Mononuclear cell (primary cell): ENCODE data around the gene AP3S2. TPM values are rescaled to one million over a fixed set of nuclear protein-coding genes. Genes with fewer than 3 reads are reported as not detected.
"Not testable (repeated sequence)": the region's sequence is repeated elsewhere in the genome, so short reads cannot be mapped to it uniquely, and the experiment has no call there.

Source experiments
- H3K27me3 ChIP-seq: 2 replicates; pipeline ENCODE4 v1.6.0; 2011; ENCODE audit warnings: low read length, control low read depth; ENCODE audit not compliant: insufficient read depth
- H3K4me1 ChIP-seq: 2 replicates; pipeline ENCODE4 v1.5.1; 2011; ENCODE audit warnings: mild to moderate bottlenecking, low read length, control low read depth; ENCODE audit not compliant: insufficient read depth
- H3K4me3 ChIP-seq: 2 replicates; pipeline ENCODE4 v1.5.1; 2011; ENCODE audit warnings: mild to moderate bottlenecking, low read length, moderate library complexity
- H3K9me3 ChIP-seq: 2 replicates; pipeline ENCODE4 v1.5.1; 2011; ENCODE audit warnings: low read depth, mild to moderate bottlenecking, control low read depth, low read length
- total RNA-seq: library from RNA; depleted of rRNA; stranded (reverse); fragments of >200 nt; gene quantifications from one replicate; pipeline ENCODE4 v1.2.3, GENCODE V29; 2012

AP3S2 gene
- 38.9 TPM for total RNA-seq

DNA sequence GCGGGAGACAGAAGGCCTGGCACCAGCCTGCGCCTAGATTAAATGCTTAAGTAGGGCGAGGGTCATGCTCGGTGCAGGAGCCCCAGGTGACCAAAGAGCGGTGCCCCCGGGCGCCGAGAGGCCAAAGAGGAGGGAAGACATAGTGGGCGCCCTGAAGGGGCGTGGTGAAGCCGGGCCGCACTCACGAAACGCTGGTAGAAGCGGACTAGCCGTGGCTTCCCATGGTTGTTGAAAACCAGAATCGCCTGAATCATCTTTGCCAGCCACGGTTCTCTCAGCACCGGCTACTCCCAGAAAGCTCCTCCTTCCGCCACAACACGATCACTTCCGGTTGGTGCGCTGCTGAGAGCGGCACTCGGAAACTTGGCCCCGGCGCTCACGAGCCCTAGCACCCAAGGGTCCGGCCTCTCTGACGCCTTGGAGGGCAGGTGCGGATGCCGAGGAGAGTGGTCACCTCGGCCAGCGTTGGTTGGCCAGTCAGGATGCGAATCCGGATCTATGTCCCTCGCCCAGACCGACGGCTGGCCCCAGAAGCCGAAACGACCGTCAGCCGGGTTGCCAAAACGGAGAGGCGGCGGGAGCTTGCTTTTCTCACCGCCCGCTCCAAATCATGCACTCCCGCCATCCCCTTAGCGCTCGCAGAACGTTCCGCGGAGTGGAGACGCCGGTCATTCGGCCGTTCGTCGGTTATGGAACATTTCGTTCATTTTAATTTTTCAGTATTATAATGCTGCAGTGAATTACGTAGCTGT lies at the start of gene AP3S2:
Gene AP3S2, minus strand, starts transcription at position 299 of the 752 bp plus-strand sequence. Its CDS starts 45 bp downstream, at position 254.
- Histone ChIP-seq H3K4me3 (peak within 1 kb of the TSS; percentile 64), H3K27me3 (no peaks in the 10 kb centered on the region), H3K9me3 (no peaks in the 10 kb centered on the region), H3K4me1 (peaks cover 32% of the 10 kb centered on the region)

DNA sequence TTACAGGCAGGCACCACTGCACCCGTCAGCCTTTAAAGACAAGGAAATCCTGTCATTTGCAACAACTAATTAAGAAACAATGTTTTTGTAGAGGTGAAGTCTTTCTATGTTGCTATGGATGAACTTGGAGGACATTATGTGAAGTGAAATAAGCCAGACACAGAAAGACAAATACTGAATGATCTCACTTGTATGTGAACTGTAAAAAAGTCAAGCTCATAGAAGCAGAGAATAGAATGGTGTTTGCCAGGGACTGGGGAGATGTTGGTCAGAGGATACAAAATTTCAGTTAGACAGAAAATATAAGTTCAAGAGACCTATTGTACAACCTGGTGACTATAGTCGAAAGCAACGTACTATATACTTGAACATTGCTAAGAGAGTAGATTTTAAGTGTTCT lies 46.1 kb upstream of the AP3S2 start:
- Histone ChIP-seq H3K4me3 (no peak overlapping the region), H3K4me1 (peaks cover 19% of the 10 kb centered on the region), H3K27me3 (no peaks in the 10 kb centered on the region), H3K9me3 (no peaks in the 10 kb centered on the region)

DNA sequence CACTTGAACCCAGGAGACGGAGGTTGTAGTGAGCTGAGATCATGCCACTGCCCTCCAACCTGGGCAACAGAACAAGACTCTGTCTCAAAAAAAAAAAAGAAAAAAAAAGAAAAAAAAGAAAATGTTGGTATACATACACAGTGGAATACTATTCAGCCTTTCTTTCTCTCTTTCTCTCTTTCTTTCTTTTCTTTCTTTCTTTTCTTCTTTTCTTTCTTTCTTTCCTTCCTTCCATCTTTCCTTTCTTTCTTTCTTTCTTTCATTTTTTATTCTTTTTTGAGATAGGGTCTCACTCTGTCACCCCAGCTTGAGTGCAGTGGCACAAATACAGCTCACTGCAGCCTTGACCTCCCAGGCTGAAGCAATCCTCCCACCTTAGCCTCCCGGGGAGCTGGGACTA lies 45.6 kb upstream of the AP3S2 start:
- H3K4me3 ChIP-seq, H3K27me3 ChIP-seq, H3K9me3 ChIP-seq: not testable (repeated sequence)
- H3K4me1 ChIP-seq: peaks cover 19% of the 10 kb centered on the region

DNA sequence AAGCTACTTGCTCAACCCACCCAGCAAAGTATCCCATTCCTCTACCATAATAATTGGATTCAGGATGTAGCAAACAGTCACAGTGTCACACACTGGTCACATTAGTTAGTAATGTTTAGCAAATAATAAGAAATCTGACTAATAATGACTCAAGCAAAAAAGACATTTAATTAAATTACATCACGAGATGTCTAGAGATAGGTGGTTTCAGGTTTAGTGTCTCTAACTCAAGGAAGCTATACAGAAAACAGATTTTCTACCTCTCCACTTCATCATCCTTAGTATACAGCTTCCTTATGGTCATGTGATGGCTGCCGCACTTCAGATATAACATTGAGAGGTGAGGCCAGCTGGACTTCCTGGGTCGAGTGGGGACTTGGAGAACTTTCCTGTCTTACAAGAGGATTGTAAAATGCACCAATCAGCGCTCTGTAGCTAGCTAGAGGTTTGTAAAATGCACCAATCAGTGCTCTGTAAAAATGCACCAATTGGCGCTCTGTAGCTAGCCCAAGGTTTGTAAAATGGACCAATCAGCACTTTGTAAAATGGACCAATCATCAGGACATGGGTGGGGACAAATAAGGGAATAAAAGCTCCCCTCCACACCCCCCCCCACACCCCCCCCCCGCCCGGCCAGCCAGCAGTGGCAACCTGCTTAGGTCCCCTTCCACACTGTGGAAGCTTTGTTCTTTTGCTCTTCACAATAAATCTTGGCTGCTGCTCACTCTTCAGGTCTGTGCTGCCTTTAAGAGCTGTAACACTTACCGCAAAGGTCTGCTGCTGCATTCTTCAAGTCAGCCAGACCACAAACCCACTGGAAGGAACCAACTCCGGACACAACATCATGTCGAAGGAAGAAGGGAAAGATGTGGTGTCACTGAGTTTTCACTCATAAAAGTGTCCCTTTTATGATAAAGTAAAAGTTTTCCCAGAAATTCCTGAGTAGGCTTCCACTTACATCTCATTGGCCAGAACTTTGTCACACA lies 43.9 kb upstream of the AP3S2 start:
- Histone ChIP-seq H3K9me3 (no peaks in the 10 kb centered on the region), H3K27me3 (no peaks in the 10 kb centered on the region), H3K4me1 (peaks cover 19% of the 10 kb centered on the region), H3K4me3 (no peak overlapping the region)

DNA sequence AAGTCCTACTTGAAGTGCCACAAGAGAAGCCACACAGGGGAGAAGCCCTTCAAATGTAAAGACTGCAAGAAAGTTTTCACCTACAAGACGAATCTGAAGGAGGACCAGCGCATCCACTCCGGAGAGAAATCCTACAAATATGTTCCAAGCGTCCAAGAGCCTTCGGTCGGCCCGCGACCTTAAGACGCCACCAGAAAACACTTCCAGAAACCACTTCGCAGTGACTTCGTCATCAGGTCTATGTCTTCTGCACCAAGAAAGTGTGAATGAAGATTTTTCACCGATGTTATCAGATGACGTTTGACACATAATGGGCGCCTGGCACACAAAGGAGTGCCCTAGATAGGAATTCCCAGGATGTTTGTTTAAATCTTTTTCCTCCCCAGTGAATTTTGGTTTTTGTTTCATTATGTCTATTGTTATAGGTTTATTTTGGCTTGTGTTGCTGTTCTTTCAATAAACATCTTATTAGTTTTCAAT lies 43.0 kb upstream of the AP3S2 start:
- Histone ChIP-seq H3K27me3 (no peaks in the 10 kb centered on the region), H3K9me3 (no peaks in the 10 kb centered on the region), H3K4me3 (no peak overlapping the region), H3K4me1 (peaks cover 19% of the 10 kb centered on the region)

DNA sequence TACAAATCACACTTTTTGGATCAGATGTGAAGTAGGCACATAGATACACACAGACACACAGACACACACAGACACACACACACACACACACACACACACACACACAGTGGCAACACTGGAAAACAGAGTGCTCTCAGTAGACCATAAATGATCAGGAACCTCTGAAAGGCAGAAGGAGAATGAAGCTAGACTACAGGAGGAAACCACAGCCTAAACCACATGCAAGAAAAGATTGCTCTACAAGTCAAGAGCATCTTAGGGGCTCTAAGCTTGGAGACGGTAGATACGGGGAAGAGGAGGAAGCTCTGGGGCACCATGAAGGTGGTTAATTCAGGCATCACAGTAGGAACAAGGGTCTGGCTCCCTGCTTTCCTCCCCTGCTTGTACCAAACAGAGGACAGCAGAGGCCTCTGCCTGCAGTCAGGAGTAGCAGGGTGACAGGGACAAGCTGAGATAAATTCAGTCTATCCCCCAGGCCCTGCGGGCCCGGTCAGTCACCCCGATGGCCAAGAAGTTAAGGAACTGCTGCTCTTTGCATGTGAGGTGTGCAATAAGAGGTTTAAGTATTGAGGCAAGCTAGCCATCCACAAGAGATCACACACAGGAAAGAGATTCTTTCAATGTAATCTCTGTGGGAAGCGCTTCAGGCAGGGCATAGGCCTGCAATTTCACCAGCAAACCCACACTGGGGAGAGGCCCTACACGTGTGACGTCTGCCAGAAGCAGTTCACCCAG lies 42.4 kb upstream of the AP3S2 start:
- Histone ChIP-seq H3K9me3 (no peaks in the 10 kb centered on the region), H3K27me3 (no peaks in the 10 kb centered on the region), H3K4me3 (no peak overlapping the region)

DNA sequence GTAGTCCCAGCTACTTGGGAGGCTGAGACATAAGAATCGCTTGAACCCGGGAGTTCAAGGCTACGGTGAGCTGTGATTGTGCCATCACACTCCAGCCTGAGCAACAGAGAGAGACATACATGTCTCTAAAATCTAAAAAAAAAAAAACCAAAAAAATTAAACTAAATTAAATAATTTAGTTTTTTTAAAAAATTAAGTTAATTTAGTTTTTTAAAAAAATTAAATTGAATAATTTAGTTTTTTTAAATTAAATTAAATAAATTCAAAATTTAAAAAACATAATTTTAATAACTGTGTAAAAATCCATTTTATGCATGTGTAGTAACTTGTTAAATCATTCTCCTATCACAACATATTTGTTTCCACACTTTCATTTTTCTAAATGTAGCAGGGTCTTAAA lies 39.1 kb upstream of the AP3S2 start:
- Histone ChIP-seq H3K27me3 (no peaks in the 10 kb centered on the region), H3K9me3 (no peaks in the 10 kb centered on the region), H3K4me1 (peaks cover 16% of the 10 kb centered on the region), H3K4me3 (no peak overlapping the region)

More for the DNA sequence above, 42.4 kb upstream of the AP3S2 start:
- peaks cover 19% of the 10 kb centered on the region for H3K4me1 ChIP-seq

DNA sequence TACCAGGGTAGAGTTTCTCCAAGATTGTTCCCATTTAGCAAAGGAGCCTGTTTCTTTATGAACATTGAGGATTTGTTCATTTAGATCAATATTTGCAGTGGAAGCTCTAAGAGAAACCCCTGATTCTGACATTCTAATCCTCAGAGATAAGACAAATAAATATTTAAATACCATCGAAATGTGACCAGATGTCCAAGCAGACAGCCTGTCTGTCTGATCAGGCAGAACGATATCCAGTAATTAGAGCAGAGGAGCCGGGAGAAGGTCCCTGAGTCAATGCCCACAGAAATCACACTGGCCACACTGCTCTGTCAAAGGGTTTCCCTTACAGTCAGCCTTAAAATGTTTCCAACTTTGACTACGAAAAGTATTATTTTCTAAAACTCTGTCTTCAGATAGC lies 34.6 kb upstream of the AP3S2 start:
- no peak overlapping the region for H3K4me3 ChIP-seq

DNA sequence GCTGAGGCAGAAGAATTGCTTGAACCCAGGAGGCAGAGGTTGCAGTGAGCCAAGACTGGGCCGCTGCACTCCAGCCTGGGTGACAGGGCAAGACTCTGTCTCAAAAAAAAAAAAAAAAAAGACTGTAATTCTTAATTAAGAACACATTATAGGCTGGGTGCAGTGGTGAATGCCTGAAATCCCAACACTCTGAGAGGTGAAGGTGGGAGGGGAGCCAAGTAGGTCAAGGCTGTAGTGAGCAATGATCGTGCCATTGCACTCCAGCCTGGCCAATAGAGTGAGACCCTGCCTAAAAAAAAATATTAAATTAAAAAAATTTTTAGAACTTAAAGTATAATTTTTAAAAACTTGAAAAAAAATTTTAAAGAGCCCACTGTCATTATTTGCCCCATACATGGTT lies 32.4 kb upstream of the AP3S2 start:
- H3K9me3 ChIP-seq: no peaks in the 10 kb centered on the region
- H3K4me3 ChIP-seq: no peak overlapping the region
- no peaks in the 10 kb centered on the region for H3K27me3 ChIP-seq
- H3K4me1 ChIP-seq: no peaks in the 10 kb centered on the region

More for the DNA sequence above, 34.6 kb upstream of the AP3S2 start:
- Histone ChIP-seq H3K27me3 (no peaks in the 10 kb centered on the region), H3K4me1 (no peaks in the 10 kb centered on the region), H3K9me3 (no peaks in the 10 kb centered on the region)

DNA sequence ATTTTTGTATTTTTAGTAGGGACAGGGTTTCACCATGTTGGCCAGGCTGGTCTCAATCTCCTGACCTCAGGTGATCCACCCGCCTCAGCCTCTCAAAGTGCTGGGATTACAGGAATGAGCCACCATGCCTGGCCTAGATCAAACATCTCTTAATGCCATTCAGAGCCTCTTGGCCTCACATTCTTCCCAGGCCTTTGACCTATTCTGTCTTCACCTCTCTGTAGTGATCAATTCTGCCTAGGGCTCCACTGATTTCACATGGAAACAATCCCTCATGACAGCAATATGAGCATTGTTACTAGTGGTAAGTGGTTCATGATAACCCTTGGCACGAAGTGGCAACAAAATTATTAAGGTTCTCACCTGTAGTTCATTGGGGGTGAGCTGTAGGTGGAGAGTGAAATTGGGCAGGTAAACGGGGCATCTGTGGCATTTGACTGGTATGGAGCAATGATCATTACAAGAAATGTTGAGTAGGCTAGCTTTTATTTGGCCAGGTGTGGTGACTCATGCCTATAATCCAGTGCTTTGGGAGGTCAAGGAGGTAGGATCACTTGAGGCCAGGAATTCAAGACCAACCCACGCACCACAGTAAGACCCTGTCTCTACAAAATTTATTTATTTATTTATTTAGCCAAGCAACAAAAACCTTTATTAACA lies 23.8 kb upstream of the AP3S2 start:
- no peaks in the 10 kb centered on the region for H3K9me3 ChIP-seq
- H3K27me3 ChIP-seq: peaks cover 9% of the 10 kb centered on the region
- no peak overlapping the region for H3K4me3 ChIP-seq
- peaks cover 8% of the 10 kb centered on the region for H3K4me1 ChIP-seq

DNA sequence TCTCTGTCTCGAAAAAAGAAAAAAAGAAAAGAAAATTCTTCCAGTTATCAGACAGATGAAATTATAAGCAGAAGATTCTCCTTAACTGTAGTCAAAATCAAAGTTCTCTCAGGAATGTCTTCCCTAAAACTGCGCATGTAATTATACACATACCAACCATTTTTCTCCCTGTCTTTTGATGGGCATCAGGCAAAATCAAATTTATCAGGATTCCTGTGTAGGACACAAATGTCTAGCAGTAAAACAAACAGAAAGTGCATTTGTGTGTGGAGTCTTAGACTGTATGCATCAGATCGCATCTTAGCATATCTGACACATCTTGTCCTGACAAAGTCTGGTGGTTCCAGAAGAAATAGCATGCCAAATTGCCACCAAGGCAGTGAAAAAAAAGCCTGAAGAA lies 22.9 kb upstream of the AP3S2 start:
- Histone ChIP-seq H3K4me1 (peaks cover 15% of the 10 kb centered on the region), H3K27me3 (peaks cover 9% of the 10 kb centered on the region), H3K4me3 (no peak overlapping the region), H3K9me3 (no peaks in the 10 kb centered on the region)

DNA sequence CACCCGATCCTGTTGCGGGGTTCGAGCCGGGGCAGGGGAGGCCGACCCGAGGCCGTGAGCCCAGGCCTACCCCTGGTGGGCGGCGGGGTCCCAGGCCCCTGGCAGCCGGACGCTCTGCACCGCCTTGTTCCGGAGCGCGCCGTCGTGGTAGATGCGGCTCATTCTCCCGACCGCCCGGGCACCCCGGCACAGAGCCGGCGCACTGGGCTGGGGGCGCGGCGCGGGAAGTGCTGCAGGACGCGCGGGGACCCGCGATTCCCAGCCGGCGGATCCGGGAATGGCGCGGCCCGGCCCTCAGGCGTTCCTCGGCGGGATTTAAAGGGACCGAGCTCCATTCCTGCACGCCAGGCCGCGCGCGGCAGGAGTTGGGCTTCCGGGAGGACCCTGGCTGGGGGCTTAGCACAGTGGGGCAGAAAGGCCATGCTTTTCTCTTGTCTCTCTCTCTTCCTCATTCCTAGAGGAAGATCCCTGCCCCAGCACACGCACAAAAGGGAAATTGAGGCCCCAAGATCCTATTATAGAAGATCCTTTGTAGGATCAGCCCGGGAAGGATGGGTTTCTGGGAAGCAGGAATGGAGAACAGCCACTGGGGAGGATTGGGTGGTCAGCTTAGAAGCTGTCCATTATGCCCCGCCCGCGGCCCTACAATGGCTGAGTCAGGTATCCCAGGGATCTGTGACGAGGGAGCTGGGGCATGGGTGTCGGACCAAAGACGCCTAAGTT lies 19.0 kb upstream of the AP3S2 start, which contains the start of gene ARPIN:
Gene ARPIN, minus strand, starts transcription at position 279 of the 723 bp plus-strand sequence. Its CDS starts 117 bp downstream, at position 162.
- peak within 1 kb of the TSS; percentile 35 for H3K4me3 ChIP-seq
- H3K4me1 ChIP-seq: peaks cover 33% of the 10 kb centered on the region
- no peaks in the 10 kb centered on the region for H3K9me3 ChIP-seq
- H3K27me3 ChIP-seq: peaks cover 9% of the 10 kb centered on the region

DNA sequence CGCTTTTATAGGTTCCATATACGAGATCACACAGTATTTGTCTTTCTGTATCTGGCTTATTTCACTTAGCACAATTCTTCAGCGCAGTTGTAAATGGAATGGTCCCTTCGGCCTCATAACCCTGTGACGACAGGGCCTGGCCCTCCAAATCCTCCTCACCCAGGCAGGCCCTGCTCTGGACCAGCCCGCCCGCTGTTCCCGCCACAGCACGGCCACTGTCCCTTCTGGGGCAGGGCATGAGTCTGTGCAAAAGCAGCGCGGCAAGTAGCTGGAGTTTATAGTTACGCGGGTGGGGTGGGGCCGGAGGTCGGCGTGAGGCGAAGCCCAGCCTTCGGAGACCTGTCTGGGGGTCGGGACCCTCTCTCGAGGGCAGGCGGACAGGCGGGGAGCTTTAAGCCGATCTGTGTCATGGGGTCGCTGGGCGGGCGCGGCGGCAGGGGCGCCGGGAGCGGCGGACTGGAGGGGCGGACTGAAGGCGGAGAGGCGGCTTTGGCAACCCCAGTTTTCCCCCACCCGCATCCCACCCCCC lies 18.4 kb upstream of the AP3S2 start:
- peaks cover 33% of the 10 kb centered on the region for H3K4me1 ChIP-seq
- H3K9me3 ChIP-seq: no peaks in the 10 kb centered on the region
- peak overlapping the region; percentile 19 for H3K4me3 ChIP-seq
- peaks cover 9% of the 10 kb centered on the region for H3K27me3 ChIP-seq
